Measurements from ENCODE around the gene RNF217. TPM values are rescaled to one million over a fixed set of nuclear protein-coding genes. Genes with fewer than 3 reads are reported as not detected.

RNF217 gene
- total RNA-seq, 1 experiment from 2014 or later = 37.7 TPM

DNA sequence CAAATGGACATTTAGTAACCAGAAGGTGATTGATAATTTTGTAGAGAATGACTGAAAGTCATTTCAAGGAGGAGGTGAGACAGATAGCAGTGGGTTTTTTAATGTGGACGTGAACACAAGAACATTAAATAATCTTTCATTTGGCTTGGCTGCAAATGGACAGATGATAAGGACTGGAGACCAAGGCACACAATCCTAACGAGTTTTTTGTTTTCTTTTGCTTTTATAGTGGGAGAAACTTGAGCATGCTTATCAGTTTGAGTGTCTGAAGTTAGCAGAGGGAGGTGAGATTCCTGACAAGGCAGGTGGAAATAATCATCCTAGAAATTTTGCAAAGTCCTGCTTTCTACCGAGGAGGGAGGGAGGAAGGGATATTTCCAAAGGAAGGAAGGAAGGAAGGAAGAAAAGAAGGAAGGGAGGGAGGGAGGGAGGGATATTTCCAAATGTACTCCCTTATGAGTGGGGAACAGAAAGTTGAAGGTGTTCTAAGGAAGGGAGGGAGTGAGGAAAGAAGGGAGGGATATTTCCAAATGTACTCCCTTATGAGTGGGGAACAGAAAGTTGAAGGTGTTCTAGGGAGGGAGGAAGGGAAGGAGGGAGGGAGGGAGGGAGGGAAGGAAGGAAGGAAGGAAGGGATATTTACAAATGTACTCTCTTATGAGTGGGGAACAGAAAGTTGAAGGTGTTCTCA lies 63.1 kb downstream of the RNF217 start:
- intact Hi-C loops (cut with micrococcal nuclease; ENCODE audit: unreplicated experiment) (no loop called here), in situ Hi-C loops (cut with HindIII; ENCODE audit: low pct_unique_long_range_greater_than_20kb, low sequenced_read_pairs) (no loop called here)
- H3K4me3 ChIP-seq (ENCODE audit: low read depth in 2 of 2, low read length in 2 of 2) = no peak overlapping the region
- POLR2A ChIA-PET = no interaction called here
- peaks cover 5% of the 10 kb centered on the region for H3K4me1 ChIP-seq (ENCODE audit: control insufficient read depth, insufficient read depth, low read length)
- H3K27me3 ChIP-seq (ENCODE audit: control insufficient read depth, insufficient read depth, low read length) = no peaks in the 10 kb centered on the region
- H3K27ac ChIP-seq (ENCODE audit: low read length) = no peak overlapping the region
- no TSS peak for BruUV-seq (replicated peaks)
- CTCF ChIA-PET = interaction anchor here (0.8 kb wide), 1 partner anchor 47 kb away, joined by 5 read pairs; no protein-coding TSS in a partner anchor
- H3K9me3 ChIP-seq (ENCODE audit: control insufficient read depth, insufficient read depth, low read depth, low read length) = no peaks in the 10 kb centered on the region
- DNase-seq (ENCODE audit: low read depth, low spot score) (no peak), ATAC-seq (no peak)
- H3K36me3 ChIP-seq (ENCODE audit: control insufficient read depth, insufficient read depth, low read length) = no peaks in the 10 kb centered on the region
- TF ChIP-seq POLR2AphosphoS5 (IDR thresholded peaks at IDR 0.05; ENCODE audit: low read depth, low read length) = no peak
- TF ChIP-seq, protein P1, sequence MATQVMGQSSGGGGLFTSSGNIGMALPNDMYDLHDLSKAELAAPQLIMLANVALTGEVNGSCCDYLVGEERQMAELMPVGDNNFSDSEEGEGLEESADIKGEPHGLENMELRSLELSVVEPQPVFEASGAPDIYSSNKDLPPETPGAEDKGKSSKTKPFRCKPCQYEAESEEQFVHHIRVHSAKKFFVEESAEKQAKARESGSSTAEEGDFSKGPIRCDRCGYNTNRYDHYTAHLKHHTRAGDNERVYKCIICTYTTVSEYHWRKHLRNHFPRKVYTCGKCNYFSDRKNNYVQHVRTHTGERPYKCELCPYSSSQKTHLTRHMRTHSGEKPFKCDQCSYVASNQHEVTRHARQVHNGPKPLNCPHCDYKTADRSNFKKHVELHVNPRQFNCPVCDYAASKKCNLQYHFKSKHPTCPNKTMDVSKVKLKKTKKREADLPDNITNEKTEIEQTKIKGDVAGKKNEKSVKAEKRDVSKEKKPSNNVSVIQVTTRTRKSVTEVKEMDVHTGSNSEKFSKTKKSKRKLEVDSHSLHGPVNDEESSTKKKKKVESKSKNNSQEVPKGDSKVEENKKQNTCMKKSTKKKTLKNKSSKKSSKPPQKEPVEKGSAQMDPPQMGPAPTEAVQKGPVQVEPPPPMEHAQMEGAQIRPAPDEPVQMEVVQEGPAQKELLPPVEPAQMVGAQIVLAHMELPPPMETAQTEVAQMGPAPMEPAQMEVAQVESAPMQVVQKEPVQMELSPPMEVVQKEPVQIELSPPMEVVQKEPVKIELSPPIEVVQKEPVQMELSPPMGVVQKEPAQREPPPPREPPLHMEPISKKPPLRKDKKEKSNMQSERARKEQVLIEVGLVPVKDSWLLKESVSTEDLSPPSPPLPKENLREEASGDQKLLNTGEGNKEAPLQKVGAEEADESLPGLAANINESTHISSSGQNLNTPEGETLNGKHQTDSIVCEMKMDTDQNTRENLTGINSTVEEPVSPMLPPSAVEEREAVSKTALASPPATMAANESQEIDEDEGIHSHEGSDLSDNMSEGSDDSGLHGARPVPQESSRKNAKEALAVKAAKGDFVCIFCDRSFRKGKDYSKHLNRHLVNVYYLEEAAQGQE (IDR thresholded peaks at IDR 0.05; ENCODE audit: insufficient read depth in 1 of 2, low read depth in 2 of 2, low read length in 1 of 2) = no peak
- TF ChIP-seq, protein P2, sequence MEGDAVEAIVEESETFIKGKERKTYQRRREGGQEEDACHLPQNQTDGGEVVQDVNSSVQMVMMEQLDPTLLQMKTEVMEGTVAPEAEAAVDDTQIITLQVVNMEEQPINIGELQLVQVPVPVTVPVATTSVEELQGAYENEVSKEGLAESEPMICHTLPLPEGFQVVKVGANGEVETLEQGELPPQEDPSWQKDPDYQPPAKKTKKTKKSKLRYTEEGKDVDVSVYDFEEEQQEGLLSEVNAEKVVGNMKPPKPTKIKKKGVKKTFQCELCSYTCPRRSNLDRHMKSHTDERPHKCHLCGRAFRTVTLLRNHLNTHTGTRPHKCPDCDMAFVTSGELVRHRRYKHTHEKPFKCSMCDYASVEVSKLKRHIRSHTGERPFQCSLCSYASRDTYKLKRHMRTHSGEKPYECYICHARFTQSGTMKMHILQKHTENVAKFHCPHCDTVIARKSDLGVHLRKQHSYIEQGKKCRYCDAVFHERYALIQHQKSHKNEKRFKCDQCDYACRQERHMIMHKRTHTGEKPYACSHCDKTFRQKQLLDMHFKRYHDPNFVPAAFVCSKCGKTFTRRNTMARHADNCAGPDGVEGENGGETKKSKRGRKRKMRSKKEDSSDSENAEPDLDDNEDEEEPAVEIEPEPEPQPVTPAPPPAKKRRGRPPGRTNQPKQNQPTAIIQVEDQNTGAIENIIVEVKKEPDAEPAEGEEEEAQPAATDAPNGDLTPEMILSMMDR (IDR thresholded peaks at IDR 0.05) = no peak
- TF ChIP-seq TCF7L2 (IDR thresholded peaks at IDR 0.05; ENCODE audit: low read depth, low read length) = no peak
- TF ChIP-seq SIN3A (IDR thresholded peaks at IDR 0.05; ENCODE audit: borderline replicate concordance, insufficient read depth, low read depth, low read length) = no peak

DNA sequence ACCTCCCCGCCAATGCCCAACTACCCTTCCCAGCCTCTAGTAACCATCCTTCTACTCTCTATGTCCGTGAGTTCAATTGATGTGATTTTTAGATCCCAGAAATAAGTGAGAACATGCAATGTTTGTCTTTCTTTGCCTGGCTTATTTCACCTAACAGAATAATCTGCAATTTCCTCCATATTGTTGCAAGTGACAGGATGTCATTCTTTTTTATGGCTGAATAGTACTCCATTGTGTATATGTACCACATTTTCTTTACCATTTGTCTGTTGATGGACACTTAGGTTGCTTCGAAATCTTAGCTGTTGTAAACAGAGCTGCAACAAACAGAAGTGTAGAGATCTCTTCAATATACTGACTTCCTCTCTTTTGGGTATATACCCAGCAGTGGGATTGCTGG lies 65.0 kb downstream of the RNF217 start:
- intact Hi-C loops (cut with micrococcal nuclease; ENCODE audit: unreplicated experiment) = no loop called here
- in situ Hi-C loops (cut with HindIII; ENCODE audit: low pct_unique_long_range_greater_than_20kb, low sequenced_read_pairs) = no loop called here
- Histone ChIP-seq H3K4me1 (ENCODE audit: control insufficient read depth, insufficient read depth, low read length) (peaks cover 5% of the 10 kb centered on the region), H3K4me3 (ENCODE audit: low read depth in 2 of 2, low read length in 2 of 2) (no peak overlapping the region), H3K36me3 (ENCODE audit: control insufficient read depth, insufficient read depth, low read length) (no peaks in the 10 kb centered on the region), H3K9me3 (ENCODE audit: control insufficient read depth, insufficient read depth, low read depth, low read length) (no peaks in the 10 kb centered on the region), H3K27me3 (ENCODE audit: control insufficient read depth, insufficient read depth, low read length) (no peaks in the 10 kb centered on the region), H3K27ac (ENCODE audit: low read length) (no peak overlapping the region)
- POLR2A ChIA-PET = no interaction called here
- no peak for TF ChIP-seq POLR2AphosphoS5 (IDR thresholded peaks at IDR 0.05; ENCODE audit: low read depth, low read length)
- no peak for TF ChIP-seq TCF7L2 (IDR thresholded peaks at IDR 0.05; ENCODE audit: low read depth, low read length)
- TF ChIP-seq, protein P1 (IDR thresholded peaks at IDR 0.05; ENCODE audit: insufficient read depth in 1 of 2, low read depth in 2 of 2, low read length in 1 of 2) = no peak
- TF ChIP-seq SIN3A (IDR thresholded peaks at IDR 0.05; ENCODE audit: borderline replicate concordance, insufficient read depth, low read depth, low read length) = no peak
- TF ChIP-seq, protein P2 (IDR thresholded peaks at IDR 0.05) = no peak
- ATAC-seq = no peak
- DNase-seq (ENCODE audit: low read depth, low spot score) = no peak
- CTCF ChIA-PET = no interaction called here
- no TSS peak for BruUV-seq (replicated peaks)
